Peyer's patch (tissue), 4 donors: ENCODE results near the gene PALLD.

Experiments
- CTCF ChIP-seq, 6 experiments: fragments of 450-650 bp in 4 of 6; fragments of 200-600 bp in 2 of 6; sonication (generic) in 1 of 6; IDR thresholded peaks; one replicate each; pipeline ENCODE4 v1.5.1; 2017 to 2019; ENCODE audit warnings: antibody characterized with exemption in 6 of 6, mild to moderate bottlenecking in 3 of 6, moderate library complexity in 1 of 6
- POLR2A ChIP-seq, 2 donors: fragments of 450-650 bp; IDR thresholded peaks; one replicate each; pipeline ENCODE4 v1.5.1; 2017; ENCODE audit warnings: antibody characterized with exemption in 2 of 2, mild to moderate bottlenecking in 2 of 2, moderate library complexity in 2 of 2

GRCh38 chr4:168608771-168609170, 111.9 kb downstream of the PALLD start:
- TF ChIP-seq CTCF (IDR thresholded peaks at IDR 0.05): no peak
- TF ChIP-seq POLR2A (IDR thresholded peaks at IDR 0.05): no peak
